ENCODE measurements around the gene EXT2. TPM values are rescaled to one million over a fixed set of nuclear protein-coding genes. Genes with fewer than 3 reads are reported as not detected.
A peak's percentile ranks its signal among the peaks of the same experiment; 100 is the strongest.

Gene EXT2
- polyA plus RNA-seq, 1 of the 3 experiments (the other 2 are of a cell fraction), result 92.9 TPM

- Histone ChIP-seq H3K4me1 (ENCODE audit: control insufficient read depth in 1 of 2, insufficient read depth in 2 of 2, low read depth in 1 of 2, low read length in 1 of 2) (peaks cover 7 to 23% of the 10 kb centered on the region in 2 experiments; a peak in 2 of 4 replicates), H3K9ac (no peak overlapping the region), H4K20me1 (ENCODE audit: insufficient read depth) (no peaks in the 10 kb centered on the region), H3F3A (replicated peaks; ENCODE audit: insufficient read depth) (no peaks in the 10 kb centered on the region), H3K36me3 (replicated peaks in 1 of 2; ENCODE audit: control insufficient read depth in 1 of 2, insufficient read depth in 2 of 2, low read length in 1 of 2) (peaks cover 19 to 42% of the 10 kb centered on the region in 2 experiments), H3K4me3 (ENCODE audit: low read depth in 2 of 2, low read length in 1 of 2) (no peak overlapping the region), H2AFZ (ENCODE audit: low read depth) (no peak overlapping the region), H3K79me2 (ENCODE audit: insufficient read depth) (no peaks in the 10 kb centered on the region), H3K27ac (ENCODE audit: low read depth in 2 of 2, low read length in 1 of 2) (no peak overlapping the region), H3K9me2 (no peaks in the 10 kb centered on the region), H3K4me2 (no peak overlapping the region), H3K9me3 (no peaks in the 10 kb centered on the region), H3K27me3 (ENCODE audit: insufficient read depth) (no peaks in the 10 kb centered on the region)
- POLR2A ChIA-PET, result no interaction called here
- DNase-seq, result peak; percentile 43
- CTCF ChIA-PET, result interaction anchor here (0.5 to 5.8 kb wide), 46 partner anchors 8 to 484 kb away, joined by 3 to 49 read pairs (median 4); partner anchors contain the start of gene EXT2
- TF ChIP-seq, protein P1, sequence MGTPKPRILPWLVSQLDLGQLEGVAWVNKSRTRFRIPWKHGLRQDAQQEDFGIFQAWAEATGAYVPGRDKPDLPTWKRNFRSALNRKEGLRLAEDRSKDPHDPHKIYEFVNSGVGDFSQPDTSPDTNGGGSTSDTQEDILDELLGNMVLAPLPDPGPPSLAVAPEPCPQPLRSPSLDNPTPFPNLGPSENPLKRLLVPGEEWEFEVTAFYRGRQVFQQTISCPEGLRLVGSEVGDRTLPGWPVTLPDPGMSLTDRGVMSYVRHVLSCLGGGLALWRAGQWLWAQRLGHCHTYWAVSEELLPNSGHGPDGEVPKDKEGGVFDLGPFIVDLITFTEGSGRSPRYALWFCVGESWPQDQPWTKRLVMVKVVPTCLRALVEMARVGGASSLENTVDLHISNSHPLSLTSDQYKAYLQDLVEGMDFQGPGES (IDR thresholded peaks at IDR 0.05; ENCODE audit: low read depth, low read length), result no peak
- TF ChIP-seq SMC3 (IDR thresholded peaks at IDR 0.05; ENCODE audit: low read depth, low read length) (peak; percentile 72), RAD21 (IDR thresholded peaks at IDR 0.05; ENCODE audit: low read length) (peak; percentile 82), CTCF (IDR thresholded peaks at IDR 0.05) (peak; percentile 80)
- WGBS (ENCODE audit: low lambda C conversion rate), result 86% methylated on average over 1 of the region's 1 CpG
Measured at GRCh38 chr11:44133335-44133946, 38.0 kb downstream of the EXT2 start.

- H3K9ac ChIP-seq, result no peak overlapping the region
- no peaks in the 10 kb centered on the region for H4K20me1 ChIP-seq (ENCODE audit: insufficient read depth)
- TF ChIP-seq ELF1 (IDR thresholded peaks at IDR 0.05), result no peak
- TF ChIP-seq RXRA (IDR thresholded peaks at IDR 0.05; ENCODE audit: borderline replicate concordance, low read depth), result no peak
- TF ChIP-seq GABPA (IDR thresholded peaks at IDR 0.05; ENCODE audit: low read depth), result no peak
- TF ChIP-seq FOXJ3 (CRISPR knock-in tag; IDR thresholded peaks at IDR 0.05), result no peak
- TF ChIP-seq CTCF (IDR thresholded peaks at IDR 0.05), result no peak
- TF ChIP-seq USF2 (IDR thresholded peaks at IDR 0.05; ENCODE audit: borderline replicate concordance, low read depth, low read length), result no peak
- TF ChIP-seq MXI1 (IDR thresholded peaks at IDR 0.05; ENCODE audit: low read depth, low read length), result no peak
- TF ChIP-seq FOSL2 (IDR thresholded peaks at IDR 0.05; ENCODE audit: borderline replicate concordance, low read depth), result no peak
- TF ChIP-seq JUND (IDR thresholded peaks at IDR 0.05), result no peak
- no peak for TF ChIP-seq ZBTB33 (IDR thresholded peaks at IDR 0.05; ENCODE audit: borderline replicate concordance, low read depth)
- TF ChIP-seq NFIC (IDR thresholded peaks at IDR 0.05; ENCODE audit: borderline replicate concordance), result no peak
- TF ChIP-seq CHD2 (IDR thresholded peaks at IDR 0.05; ENCODE audit: low read length, partially characterized antibody), result no peak
- no peak for TF ChIP-seq RAD21 (IDR thresholded peaks at IDR 0.05; ENCODE audit: low read length)
- TF ChIP-seq TCF12 (IDR thresholded peaks at IDR 0.05), result no peak
- no peak for TF ChIP-seq SMC3 (IDR thresholded peaks at IDR 0.05; ENCODE audit: low read depth, low read length)
- H3K4me3 ChIP-seq (ENCODE audit: low read depth in 2 of 2, low read length in 1 of 2), result no peak overlapping the region
- peaks cover 9 to 30% of the 10 kb centered on the region in 2 experiments; a peak in 2 of 4 replicates for H3K4me1 ChIP-seq (ENCODE audit: control insufficient read depth in 1 of 2, insufficient read depth in 2 of 2, low read depth in 1 of 2, low read length in 1 of 2)
- no peaks in the 10 kb centered on the region for H3K9me3 ChIP-seq
- ChIA-PET POLR2A (no interaction called here), CTCF (interaction anchor here (1.6 to 5.8 kb wide), 12 partner anchors 10 to 482 kb away, joined by 5 to 49 read pairs (median 16); partner anchors contain the start of gene EXT2)
- no peaks in the 10 kb centered on the region for H3K79me2 ChIP-seq (ENCODE audit: insufficient read depth)
- H3F3A ChIP-seq (replicated peaks; ENCODE audit: insufficient read depth), result no peaks in the 10 kb centered on the region
- no peak overlapping the region for H2AFZ ChIP-seq (ENCODE audit: low read depth)
- H3K36me3 ChIP-seq (replicated peaks in 1 of 2; ENCODE audit: control insufficient read depth in 1 of 2, insufficient read depth in 2 of 2, low read length in 1 of 2), result peaks cover 14 to 34% of the 10 kb centered on the region in 2 experiments
- WGBS (ENCODE audit: low lambda C conversion rate), result 90% methylated on average over 1 of the region's 1 CpG
- H3K27ac ChIP-seq (ENCODE audit: low read depth in 2 of 2, low read length in 1 of 2), result no peak overlapping the region
- H3K9me2 ChIP-seq, result no peaks in the 10 kb centered on the region
- DNase-seq, result no peak
- H3K27me3 ChIP-seq (ENCODE audit: insufficient read depth), result no peaks in the 10 kb centered on the region
- H3K4me2 ChIP-seq, result no peak overlapping the region
Measured at GRCh38 chr11:44134625-44135024, 39.1 kb downstream of the EXT2 start.
